ENCODE measurements around the gene RCAN2. TPM values are rescaled to one million over a fixed set of nuclear protein-coding genes. Genes with fewer than 3 reads are reported as not detected.

The RCAN2 gene
- total RNA-seq, 1 experiment from 2014 or later, result 0.05 TPM

- no peak for TF ChIP-seq POLR2AphosphoS5 (IDR thresholded peaks at IDR 0.05; ENCODE audit: low read depth, low read length)
- no peak for TF ChIP-seq TCF7L2 (IDR thresholded peaks at IDR 0.05; ENCODE audit: low read depth, low read length)
- TF ChIP-seq CTCF (IDR thresholded peaks at IDR 0.05), result no peak
- TF ChIP-seq REST (IDR thresholded peaks at IDR 0.05; ENCODE audit: insufficient read depth in 1 of 2, low read depth in 2 of 2, low read length in 1 of 2), result no peak
- TF ChIP-seq SIN3A (IDR thresholded peaks at IDR 0.05; ENCODE audit: borderline replicate concordance, insufficient read depth, low read depth, low read length), result no peak
- intact Hi-C loops (cut with micrococcal nuclease; ENCODE audit: unreplicated experiment) (no loop called here), in situ Hi-C loops (cut with HindIII; ENCODE audit: low pct_unique_long_range_greater_than_20kb, low sequenced_read_pairs) (no loop called here)
- Histone ChIP-seq H3K4me1 (ENCODE audit: control insufficient read depth, insufficient read depth, low read length) (no peaks in the 10 kb centered on the region), H3K4me3 (ENCODE audit: low read depth in 2 of 2, low read length in 2 of 2) (no peak overlapping the region), H3K36me3 (ENCODE audit: control insufficient read depth, insufficient read depth, low read length) (no peaks in the 10 kb centered on the region; the same call in 1 of the 2 replicates), H3K27ac (ENCODE audit: low read length) (no peak overlapping the region), H3K27me3 (ENCODE audit: control insufficient read depth, insufficient read depth, low read length) (peaks cover 2% of the 10 kb centered on the region; the same call in 1 of the 2 replicates), H3K9me3 (ENCODE audit: control insufficient read depth, insufficient read depth, low read depth, low read length) (no peaks in the 10 kb centered on the region)
- DNase-seq (ENCODE audit: low read depth, low spot score), result no peak
- no TSS peak for BruUV-seq (replicated peaks)
- CTCF ChIA-PET, result no interaction called here
- ATAC-seq, result no peak
- POLR2A ChIA-PET, result no interaction called here
Measured at GRCh38 chr6:46325561-46326530, 165.4 kb downstream of the RCAN2 start.

DNA sequence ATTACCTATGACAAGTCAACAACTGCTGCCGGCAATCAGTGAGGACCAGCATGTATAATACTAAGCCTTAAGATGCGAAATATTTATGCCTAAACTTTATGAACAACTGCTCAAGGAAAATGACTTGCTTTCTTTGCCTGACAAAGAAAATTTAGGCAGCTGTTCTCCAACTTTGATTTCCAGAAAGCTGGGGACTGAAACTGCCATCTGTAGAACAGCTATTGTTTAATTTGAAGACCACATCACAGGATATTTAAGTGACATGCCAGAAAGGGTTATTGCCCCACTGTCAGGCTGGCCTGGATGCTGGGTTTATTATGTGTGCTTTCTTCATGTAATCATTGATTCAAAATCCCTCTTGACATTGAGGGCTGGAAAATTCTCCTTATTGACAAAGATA is 166.5 kb downstream of the RCAN2 start:
- Histone ChIP-seq H3K9me3 (ENCODE audit: control insufficient read depth, insufficient read depth, low read depth, low read length) (no peaks in the 10 kb centered on the region), H3K4me3 (ENCODE audit: low read depth in 2 of 2, low read length in 2 of 2) (no peak overlapping the region), H3K36me3 (ENCODE audit: control insufficient read depth, insufficient read depth, low read length) (no peaks in the 10 kb centered on the region; the same call in 1 of the 2 replicates), H3K27me3 (ENCODE audit: control insufficient read depth, insufficient read depth, low read length) (peaks cover 2% of the 10 kb centered on the region; the same call in 1 of the 2 replicates), H3K27ac (ENCODE audit: low read length) (no peak overlapping the region), H3K4me1 (ENCODE audit: control insufficient read depth, insufficient read depth, low read length) (no peaks in the 10 kb centered on the region)
- ChIA-PET CTCF (no interaction called here), POLR2A (no interaction called here)
- no peak for ATAC-seq
- TF ChIP-seq POLR2AphosphoS5 (IDR thresholded peaks at IDR 0.05; ENCODE audit: low read depth, low read length), result no peak
- TF ChIP-seq SIN3A (IDR thresholded peaks at IDR 0.05; ENCODE audit: borderline replicate concordance, insufficient read depth, low read depth, low read length), result no peak
- TF ChIP-seq REST (IDR thresholded peaks at IDR 0.05; ENCODE audit: insufficient read depth in 1 of 2, low read depth in 2 of 2, low read length in 1 of 2), result no peak
- no peak for TF ChIP-seq TCF7L2 (IDR thresholded peaks at IDR 0.05; ENCODE audit: low read depth, low read length)
- TF ChIP-seq CTCF (IDR thresholded peaks at IDR 0.05), result no peak
- DNase-seq (ENCODE audit: low read depth, low spot score), result no peak
- in situ Hi-C loops (cut with HindIII; ENCODE audit: low pct_unique_long_range_greater_than_20kb, low sequenced_read_pairs), result no loop called here
- BruUV-seq (replicated peaks), result no TSS peak
- intact Hi-C loops (cut with micrococcal nuclease; ENCODE audit: unreplicated experiment), result no loop called here
